Neuronal stem cell (in vitro differentiated cells): ENCODE measurements around the gene C3.

Experiments used
- DNase-seq: peaks from one replicate; pipeline ENCODE4 v3.0.0-alpha.2; 2013; ENCODE audit warnings: low spot score
- H2AFZ ChIP-seq: one replicate; pipeline ENCODE4 v1.6.1; 2013; ENCODE audit warnings: mild to moderate bottlenecking, low read length, inconsistent platforms
- H2AK5ac ChIP-seq: 2 replicates; pipeline ENCODE4 v1.6.1; 2013; ENCODE audit warnings: low read depth, mild to moderate bottlenecking, inconsistent platforms, low read length, moderate library complexity, mixed read lengths
- H2BK120ac ChIP-seq: 2 replicates; pipeline ENCODE4 v1.6.1; 2013; ENCODE audit warnings: low read depth, mild to moderate bottlenecking, inconsistent platforms, low read length, moderate library complexity, mixed read lengths
- H2BK12ac ChIP-seq: one replicate; pipeline ENCODE4 v1.6.1; 2013; ENCODE audit warnings: low read length, inconsistent platforms
- H2BK15ac ChIP-seq: 2 replicates; pipeline ENCODE4 v1.6.1; 2013; ENCODE audit warnings: mild to moderate bottlenecking, low read length, inconsistent platforms, mixed read lengths
- H2BK5ac ChIP-seq: one replicate; pipeline ENCODE4 v1.6.1; 2013; ENCODE audit warnings: inconsistent platforms, mild to moderate bottlenecking, low read length, moderate library complexity
- H3K14ac ChIP-seq: one replicate; pipeline ENCODE4 v1.6.1; 2013; ENCODE audit warnings: low read length, inconsistent platforms
- H3K18ac ChIP-seq: 2 replicates; pipeline ENCODE4 v1.6.1; 2013; ENCODE audit warnings: low read length, inconsistent platforms
- H3K23ac ChIP-seq: 2 replicates; pipeline ENCODE4 v1.6.1; 2013; ENCODE audit warnings: low read depth, mild to moderate bottlenecking, mixed read lengths, low read length, inconsistent platforms; ENCODE audit not compliant: poor library complexity
- H3K27ac ChIP-seq: replicated peaks from 3 replicates; pipeline ENCODE4 v1.5.1; 2013; ENCODE audit warnings: low read length, inconsistent platforms
- H3K27me3 ChIP-seq, 3 experiments: 2 replicates each; pipeline ENCODE4 v1.6.1; 2013; ENCODE audit warnings: low read length in 3 of 3, mild to moderate bottlenecking in 2 of 3, inconsistent platforms in 1 of 3, low read depth in 1 of 3, mixed read lengths in 1 of 3, moderate library complexity in 1 of 3; ENCODE audit not compliant: control insufficient read depth in 3 of 3, insufficient read depth in 3 of 3
- H3K36me3 ChIP-seq, 2 donors: replicated peaks in 1 of 2; 2 replicates each; pipeline ENCODE4 v1.6.1; 2013; ENCODE audit warnings: low read length in 2 of 2; ENCODE audit not compliant: control insufficient read depth in 2 of 2, insufficient read depth in 2 of 2
- H3K4ac ChIP-seq: 2 replicates; pipeline ENCODE4 v1.6.1; 2013; ENCODE audit warnings: inconsistent platforms, mild to moderate bottlenecking, low read length, moderate library complexity
- H3K4me1 ChIP-seq, 2 donors: 1 replicate in 1 of 2; 2 replicates in 1 of 2; pipeline ENCODE4 v1.6.1; 2013; ENCODE audit warnings: low read length in 2 of 2, low read depth in 1 of 2; ENCODE audit not compliant: control insufficient read depth in 2 of 2, insufficient read depth in 1 of 2
- H3K4me2 ChIP-seq: one replicate; pipeline ENCODE4 v1.6.1; 2013; ENCODE audit warnings: mild to moderate bottlenecking, low read length, inconsistent platforms; ENCODE audit not compliant: insufficient read depth, poor library complexity, severe bottlenecking
- H3K4me3 ChIP-seq, 2 donors: 2 replicates each; pipeline ENCODE4 v1.5.1; 2013; ENCODE audit warnings: low read length in 2 of 2, mild to moderate bottlenecking in 2 of 2, inconsistent platforms in 1 of 2, moderate library complexity in 1 of 2
- H3K79me1 ChIP-seq: one replicate; pipeline ENCODE4 v1.6.1; 2013; ENCODE audit warnings: low read depth, mild to moderate bottlenecking, inconsistent platforms, low read length, moderate library complexity
- H3K9ac ChIP-seq: one replicate; pipeline ENCODE4 v1.6.1; 2013; ENCODE audit warnings: mild to moderate bottlenecking, low read depth, low read length, inconsistent platforms; ENCODE audit not compliant: poor library complexity
- H3K9me3 ChIP-seq, 2 donors: replicated peaks in 1 of 2; 2 replicates each; pipeline versions ENCODE3 to v1.6.1; 2013; ENCODE audit warnings: low read length in 2 of 2, mild to moderate bottlenecking in 2 of 2, inconsistent platforms in 1 of 2, low read depth in 1 of 2, mixed read lengths in 1 of 2, moderate library complexity in 1 of 2; ENCODE audit not compliant: control insufficient read depth in 2 of 2, insufficient read depth in 1 of 2
- H4K8ac ChIP-seq: one replicate; pipeline ENCODE4 v1.6.1; 2013; ENCODE audit warnings: low read depth, mild to moderate bottlenecking, inconsistent platforms, low read length, moderate library complexity
- H4K91ac ChIP-seq: one replicate; pipeline ENCODE4 v1.6.1; 2013; ENCODE audit warnings: low read length, low read depth, mild to moderate bottlenecking, inconsistent platforms; ENCODE audit not compliant: poor library complexity
- WGBS, 2 donors: extraction: QIAGEN DNeasy Blood & Tissue Kit; methylation state at CpG; one replicate each; pipeline ENCODE4 v1.1.7; 2013; ENCODE audit warnings: missing lambda C conversion rate in 2 of 2, mixed read lengths in 1 of 2; ENCODE audit not compliant: insufficient read length in 2 of 2, insufficient replicate concordance in 1 of 2; ENCODE audit errors: extremely low coverage in 2 of 2; 5-methylcytosine and 5-hydroxymethylcytosine counted together

The C3 gene

GRCh38 chr19:6738787-6739389, 18.4 kb upstream of the C3 start:
- DNase-seq: no peak
- no peaks in the 10 kb centered on the region for H3K27me3 ChIP-seq
- peaks cover 27 to 31% of the 10 kb centered on the region in 2 donors for H3K4me1 ChIP-seq
- H3K79me1 ChIP-seq: peaks cover 2% of the 10 kb centered on the region
- H3K4ac ChIP-seq: no peak overlapping the region
- H2BK120ac ChIP-seq: peak overlapping the region; percentile 92
- H3K9ac ChIP-seq: peak overlapping the region; percentile 1
- peak overlapping the region; percentile 32 for H3K27ac ChIP-seq
- peak overlapping the region; percentile 97 for H3K23ac ChIP-seq
- peak overlapping the region; percentile 46 for H3K4me2 ChIP-seq
- no peak overlapping the region for H4K91ac ChIP-seq
- peak overlapping the region; percentile 91 for H2AK5ac ChIP-seq
- H2BK5ac ChIP-seq: peak overlapping the region; percentile 76
- peak overlapping the region; percentile 97 for H2BK15ac ChIP-seq
- peak overlapping the region; percentile 89 for H3K18ac ChIP-seq
- peak overlapping the region; percentile 90 for H2AFZ ChIP-seq
- WGBS, 2 donors: no CpG with 5 or more reads among the region's 24 CpGs
- H3K14ac ChIP-seq: no peak overlapping the region
- H3K4me3 ChIP-seq: peak overlapping the region; percentile 45 to 72
- H3K9me3 ChIP-seq: no peaks in the 10 kb centered on the region
- H4K8ac ChIP-seq: no peak overlapping the region
- H3K36me3 ChIP-seq: peaks cover 0 to 2% of the 10 kb centered on the region in 2 donors
- peak overlapping the region; percentile 92 for H2BK12ac ChIP-seq

- H3K79me1 ChIP-seq: peaks cover 3% of the 10 kb centered on the region
- H3K4me3 ChIP-seq: peak overlapping the region in 1 of 2 donors; percentile 48
- H2BK5ac ChIP-seq: peak overlapping the region; percentile 76
- no peaks in the 10 kb centered on the region for H3K9me3 ChIP-seq
- H3K23ac ChIP-seq: no peak overlapping the region
- H3K9ac ChIP-seq: no peak overlapping the region
- WGBS, 2 donors: no CpG with 5 or more reads among the region's 13 CpGs
- H3K14ac ChIP-seq: no peak overlapping the region
- H2BK120ac ChIP-seq: no peak overlapping the region
- H2AFZ ChIP-seq: peak overlapping the region; percentile 90
- DNase-seq: peak; percentile 59
- H3K27me3 ChIP-seq: no peaks in the 10 kb centered on the region
- no peak overlapping the region for H4K91ac ChIP-seq
- peaks cover 0 to 2% of the 10 kb centered on the region in 2 donors for H3K36me3 ChIP-seq
- peak overlapping the region; percentile 91 for H2AK5ac ChIP-seq
- H3K4me2 ChIP-seq: peak overlapping the region; percentile 41
- H3K18ac ChIP-seq: peak overlapping the region; percentile 72
- H4K8ac ChIP-seq: no peak overlapping the region
- H2BK15ac ChIP-seq: no peak overlapping the region
- peak overlapping the region; percentile 32 for H3K27ac ChIP-seq
- peaks cover 22 to 24% of the 10 kb centered on the region in 2 donors for H3K4me1 ChIP-seq
- H2BK12ac ChIP-seq: no peak overlapping the region
- no peak overlapping the region for H3K4ac ChIP-seq
Measured at GRCh38 chr19:6737873-6738786, 17.7 kb upstream of the C3 start.

- Histone ChIP-seq H3K27me3 (no peaks in the 10 kb centered on the region), H3K18ac (peak within 1 kb of the TSS; percentile 100), H2AFZ (peak within 1 kb of the TSS; percentile 98), H3K23ac (peak within 1 kb of the TSS; percentile 87), H3K9ac (peak within 1 kb of the TSS; percentile 94), H3K4ac (no peak within 1 kb of the TSS), H3K4me1 (peaks cover 17 to 19% of the 10 kb centered on the region in 2 donors), H2AK5ac (no peak within 1 kb of the TSS), H3K4me2 (peak within 1 kb of the TSS; percentile 71), H2BK15ac (no peak within 1 kb of the TSS), H3K27ac (peak within 1 kb of the TSS; percentile 99), H3K79me1 (peaks cover 3% of the 10 kb centered on the region), H4K91ac (no peak within 1 kb of the TSS), H3K14ac (no peak within 1 kb of the TSS), H3K4me3 (peak within 1 kb of the TSS; percentile 69 to 84), H2BK5ac (peak within 1 kb of the TSS; percentile 85), H3K36me3 (peaks cover 2 to 4% of the 10 kb centered on the region in 2 donors), H2BK12ac (no peak within 1 kb of the TSS), H3K9me3 (no peaks in the 10 kb centered on the region), H4K8ac (no peak within 1 kb of the TSS), H2BK120ac (no peak within 1 kb of the TSS)
- no CpG with 5 or more reads among the region's 55 CpGs for WGBS, 2 donors
- peak; percentile 100 for DNase-seq
Measured at GRCh38 chr19:6737284-6737872, 16.9 kb upstream of the C3 start, which contains the start of gene GPR108. GPR108 (minus strand) TSS chr19:6737580; CDS start chr19:6737576, 4 bp downstream.
